22Rv1 (cell line): ENCODE results near the gene DPP4.

Source experiments
- CTCF ChIP-seq: fragments of 450-650 bp; IDR thresholded peaks from 2 replicates; pipeline ENCODE4 v1.5.1; 2017; ENCODE audit warnings: mild to moderate bottlenecking
- ZFX ChIP-seq: fragments of 450-650 bp; IDR thresholded peaks from 2 replicates; pipeline ENCODE4 v1.6.1; 2017; ENCODE audit warnings: antibody characterized with exemption, borderline replicate concordance

- TF ChIP-seq CTCF, result no peak
- TF ChIP-seq ZFX, result no peak
Measured at GRCh38 chr2:162004031-162004430, 70.0 kb downstream of the DPP4 start.
